Ovary (tissue), 9 donors: Measurements from ENCODE around the gene SLAIN1. TPM values are rescaled to one million over a fixed set of nuclear protein-coding genes. Genes with fewer than 3 reads are reported as not detected.

Source experiments
- DNase-seq, 5 donors: peaks; one replicate each; pipeline ENCODE4 v3.0.0-alpha.2; 2019 to 2020
- H3K27ac ChIP-seq, 2 donors: fragments of 200-600 bp; one replicate each; pipeline versions ENCODE4 v1.5.1 to v1.8.0; 2019 to 2022
- H3K27me3 ChIP-seq: fragments of 200-600 bp; one replicate; pipeline ENCODE4 v1.8.0; 2022
- H3K36me3 ChIP-seq: fragments of 200-600 bp; sonication (generic); one replicate; pipeline ENCODE4 v1.5.1; 2019
- H3K4me1 ChIP-seq: one replicate; pipeline ENCODE4 v1.8.1; 2013; ENCODE audit warnings: mild to moderate bottlenecking, moderate library complexity; ENCODE audit not compliant: insufficient read depth
- H3K4me3 ChIP-seq: fragments of 200-600 bp; sonication (generic); one replicate; pipeline ENCODE4 v1.5.1; 2017
- H3K9me3 ChIP-seq, 2 donors: fragments of 200-600 bp in 1 of 2; sonication (generic) in 1 of 2; one replicate each; pipeline versions ENCODE4 v1.5.1 to v1.8.1; 2013 to 2019; ENCODE audit warnings: mild to moderate bottlenecking in 1 of 2, moderate library complexity in 1 of 2
- EP300 ChIP-seq: sonication (generic); formaldehyde crosslinking; IDR thresholded peaks from one replicate; pipeline ENCODE4 v1.6.1; 2017; ENCODE audit warnings: antibody characterized with exemption
- POLR2A ChIP-seq: fragments of 450-650 bp; IDR thresholded peaks from one replicate; pipeline ENCODE4 v1.6.1; 2017; ENCODE audit warnings: antibody characterized with exemption, mild to moderate bottlenecking, moderate library complexity
- WGBS, 3 donors: extraction: QIAGEN DNeasy Blood & Tissue Kit in 1 of 3; methylation state at CpG; one replicate each; pipeline versions ENCODE4 v1.1.5 to v1.1.7; 2013 to 2017; 5-methylcytosine and 5-hydroxymethylcytosine counted together
- intact Hi-C, 4 donors: fragments of 100-400 bp; cut with DNase I; formaldehyde crosslinking; loops; one replicate each; pipeline versions ENCODE4 v1.11.0 to v1.15.1; 2022 to 2023
- polyA plus RNA-seq, 2 donors: library from polyadenylated mRNA; stranded (reverse); fragments of 200-250 nt in 1 of 2; fragments of 350-450 nt in 1 of 2; fragmentation: Illumina TruSeq in 1 of 2; extraction: RNeasy Lipid Tissue Mini Kit (QIAGEN cat#74804) in 1 of 2; gene quantifications; one replicate each; pipeline ENCODE4 v1.2.3, GENCODE V29; 2013 to 2014
- total RNA-seq, 7 donors: library from RNA; depleted of rRNA in 2 of 7; stranded (reverse); fragments of >200 nt in 2 of 7; fragmentation: NEBNext Ultra II Directional in 3 of 7; extraction: Animal tissue kit (Norgen Biotek cat#: 25700) in 3 of 7; gene quantifications; one replicate each; pipeline versions ENCODE4 v1.1.0 to v1.2.4, GENCODE V29; 2016 to 2023
- TF ChIP-seq, protein P1 (sequence below), 3 donors: fragments of 450-650 bp in 2 of 3; fragments of 200-600 bp in 1 of 3; IDR thresholded peaks; one replicate each; pipeline versions ENCODE4 v1.5.1 to v1.8.0; 2016 to 2022; ENCODE audit warnings: antibody characterized with exemption in 3 of 3, mild to moderate bottlenecking in 1 of 3
- donor health status: DM: no; HTN: no; CAD: no; lungs with moderate emphysema.
- donor health status: DM: no; HTN: no; CAD: no.
- donor health status: Bipolar disorder and iron deficiency.
- donor health status: DM: yes; HTN: yes; CAD: no.
- donor health status: DM: no; HTN: no; CAD: no.
- donor health status: DM: yes; HTN: yes; CAD: no.

The SLAIN1 gene
- total and polyA plus RNA-seq, 9 donors: 4.6 to 24.2 (median 9.8) TPM

DNA sequence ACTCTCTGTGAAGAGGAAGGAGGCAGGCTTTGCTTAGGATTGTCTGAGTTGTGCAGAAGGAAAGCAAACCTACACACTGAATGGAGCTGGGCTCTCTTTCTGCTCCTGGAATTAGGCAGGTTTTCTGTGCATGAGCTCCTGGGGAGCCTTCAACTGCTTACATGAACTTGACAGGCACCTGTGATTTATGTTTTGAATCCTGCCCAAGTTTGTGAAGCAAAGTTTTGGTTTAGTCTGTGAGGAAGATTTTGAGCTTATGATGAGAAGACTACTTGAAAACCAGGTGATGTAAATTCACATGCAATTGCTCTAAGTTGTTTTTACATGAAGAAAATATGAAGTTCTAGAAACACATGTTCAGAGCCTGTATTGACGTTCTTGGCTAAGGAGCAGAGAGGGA, 109.0 kb downstream of the SLAIN1 start:
- Histone ChIP-seq H3K9me3 (no peaks in the 10 kb centered on the region), H3K4me3 (no peak overlapping the region), H3K36me3 (no peaks in the 10 kb centered on the region), H3K27ac (no peak overlapping the region), H3K4me1 (peaks cover 4% of the 10 kb centered on the region), H3K27me3 (no peaks in the 10 kb centered on the region)
- TF ChIP-seq EP300: no peak
- TF ChIP-seq POLR2A: no peak
- TF ChIP-seq, protein P1, sequence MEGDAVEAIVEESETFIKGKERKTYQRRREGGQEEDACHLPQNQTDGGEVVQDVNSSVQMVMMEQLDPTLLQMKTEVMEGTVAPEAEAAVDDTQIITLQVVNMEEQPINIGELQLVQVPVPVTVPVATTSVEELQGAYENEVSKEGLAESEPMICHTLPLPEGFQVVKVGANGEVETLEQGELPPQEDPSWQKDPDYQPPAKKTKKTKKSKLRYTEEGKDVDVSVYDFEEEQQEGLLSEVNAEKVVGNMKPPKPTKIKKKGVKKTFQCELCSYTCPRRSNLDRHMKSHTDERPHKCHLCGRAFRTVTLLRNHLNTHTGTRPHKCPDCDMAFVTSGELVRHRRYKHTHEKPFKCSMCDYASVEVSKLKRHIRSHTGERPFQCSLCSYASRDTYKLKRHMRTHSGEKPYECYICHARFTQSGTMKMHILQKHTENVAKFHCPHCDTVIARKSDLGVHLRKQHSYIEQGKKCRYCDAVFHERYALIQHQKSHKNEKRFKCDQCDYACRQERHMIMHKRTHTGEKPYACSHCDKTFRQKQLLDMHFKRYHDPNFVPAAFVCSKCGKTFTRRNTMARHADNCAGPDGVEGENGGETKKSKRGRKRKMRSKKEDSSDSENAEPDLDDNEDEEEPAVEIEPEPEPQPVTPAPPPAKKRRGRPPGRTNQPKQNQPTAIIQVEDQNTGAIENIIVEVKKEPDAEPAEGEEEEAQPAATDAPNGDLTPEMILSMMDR (IDR thresholded peaks at IDR 0.05): no peak
- no peak for DNase-seq
- 39 to 54% (median 54%) methylated on average over 1 of the region's 1 CpG for WGBS, 3 donors
- intact Hi-C loops: no loop called here

GRCh38 chr13:77807431-77808135, 110.1 kb downstream of the SLAIN1 start:
- Histone ChIP-seq H3K9me3 (no peaks in the 10 kb centered on the region), H3K27me3 (no peaks in the 10 kb centered on the region), H3K4me3 (no peak overlapping the region), H3K36me3 (no peaks in the 10 kb centered on the region), H3K4me1 (peaks cover 4% of the 10 kb centered on the region), H3K27ac (no peak overlapping the region)
- TF ChIP-seq, protein P1 (IDR thresholded peaks at IDR 0.05): no peak
- TF ChIP-seq POLR2A: no peak
- no peak for TF ChIP-seq EP300
- no peak for DNase-seq
- WGBS, 3 donors: 9 to 25% (median 13%) methylated on average over 6 of the region's 6 CpGs
- intact Hi-C loops: no loop called here

DNA sequence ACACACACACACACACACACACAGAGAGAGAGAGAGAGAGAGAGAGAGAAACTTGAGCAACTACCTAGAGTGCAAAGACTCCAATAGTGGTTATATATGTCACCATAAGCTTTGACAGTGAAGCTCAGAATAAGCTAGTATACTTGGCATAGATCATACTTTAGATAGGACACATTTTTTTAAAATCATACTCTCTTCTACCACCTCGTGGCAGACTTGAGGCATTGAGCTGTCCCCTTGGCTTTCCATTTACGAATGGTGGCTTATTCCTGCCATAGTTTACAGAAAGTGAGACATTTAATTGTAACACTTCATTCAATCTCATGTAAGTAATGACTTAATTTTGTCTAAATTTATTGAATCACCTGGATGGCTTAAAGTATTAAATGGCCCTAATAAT, 112.9 kb downstream of the SLAIN1 start:
- DNase-seq: no peak
- Histone ChIP-seq H3K9me3 (no peaks in the 10 kb centered on the region), H3K4me3 (no peak overlapping the region), H3K4me1 (peaks cover 4% of the 10 kb centered on the region), H3K27ac (no peak overlapping the region), H3K36me3 (no peaks in the 10 kb centered on the region), H3K27me3 (no peaks in the 10 kb centered on the region)
- intact Hi-C loops: no loop called here
- WGBS, 3 donors: 79 to 85% (median 83%) methylated on average over 2 of the region's 2 CpGs
- TF ChIP-seq POLR2A: no peak
- no peak for TF ChIP-seq EP300
- TF ChIP-seq, protein P1 (IDR thresholded peaks at IDR 0.05): no peak

DNA sequence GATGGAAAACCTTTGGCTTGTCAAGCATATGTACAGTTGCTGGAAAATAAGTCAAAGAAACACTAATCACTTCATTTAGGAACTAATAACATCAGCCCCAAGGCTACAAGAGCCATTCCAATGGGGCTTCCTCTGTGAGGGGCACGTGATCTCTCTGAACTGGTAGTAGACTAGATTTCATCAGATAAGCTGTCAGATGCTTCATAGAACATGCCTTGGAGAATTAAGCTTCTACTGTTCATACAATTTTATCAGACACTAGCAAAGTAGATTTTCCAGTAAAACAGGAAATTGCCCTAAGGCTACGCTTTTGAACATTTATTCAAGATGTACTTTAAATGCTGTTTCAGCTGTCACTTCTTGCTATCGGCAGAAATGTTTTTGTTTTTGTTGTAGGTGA, 113.4 kb downstream of the SLAIN1 start:
- Histone ChIP-seq H3K4me3 (no peak overlapping the region), H3K36me3 (no peaks in the 10 kb centered on the region), H3K27ac (no peak overlapping the region), H3K9me3 (no peaks in the 10 kb centered on the region), H3K4me1 (peaks cover 4% of the 10 kb centered on the region), H3K27me3 (no peaks in the 10 kb centered on the region)
- intact Hi-C loops: no loop called here
- no peak for DNase-seq
- TF ChIP-seq, protein P1 (IDR thresholded peaks at IDR 0.05): no peak
- no peak for TF ChIP-seq EP300
- no peak for TF ChIP-seq POLR2A
- whole genome bisulfite sequencing, 3 donors: 53 to 89% (median 56%) methylated on average over 3 of the region's 3 CpGs
